NCI-H69 (cell line): ENCODE data around the gene EXOC3L1.

Experiments
- DNase-seq: peaks from one replicate; lab custom pipeline; 2025; lab: John Stamatoyannopoulos, UW

EXOC3L1 gene

DNA sequence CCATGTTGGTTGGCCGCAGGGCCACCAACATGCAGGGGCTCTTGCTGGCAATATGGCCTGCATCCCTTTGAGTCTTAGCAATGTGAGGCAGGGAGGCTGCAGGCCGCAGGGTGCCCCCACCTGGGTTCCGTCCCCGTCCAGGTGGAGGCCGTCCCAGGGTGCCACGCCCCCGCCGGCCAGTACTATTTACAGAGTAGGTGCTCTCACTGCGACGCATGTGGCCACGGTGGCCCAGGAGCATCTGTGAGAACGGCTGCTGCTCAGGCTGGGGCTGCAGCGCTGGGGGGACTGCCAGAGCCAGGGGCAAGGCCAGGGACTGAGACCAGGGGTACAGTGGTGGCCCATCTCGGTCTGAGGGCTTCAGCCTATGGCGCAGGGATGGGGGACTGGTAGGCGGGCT is 9.8 kb downstream of the EXOC3L1 start:
- no peak for DNase-seq

DNA sequence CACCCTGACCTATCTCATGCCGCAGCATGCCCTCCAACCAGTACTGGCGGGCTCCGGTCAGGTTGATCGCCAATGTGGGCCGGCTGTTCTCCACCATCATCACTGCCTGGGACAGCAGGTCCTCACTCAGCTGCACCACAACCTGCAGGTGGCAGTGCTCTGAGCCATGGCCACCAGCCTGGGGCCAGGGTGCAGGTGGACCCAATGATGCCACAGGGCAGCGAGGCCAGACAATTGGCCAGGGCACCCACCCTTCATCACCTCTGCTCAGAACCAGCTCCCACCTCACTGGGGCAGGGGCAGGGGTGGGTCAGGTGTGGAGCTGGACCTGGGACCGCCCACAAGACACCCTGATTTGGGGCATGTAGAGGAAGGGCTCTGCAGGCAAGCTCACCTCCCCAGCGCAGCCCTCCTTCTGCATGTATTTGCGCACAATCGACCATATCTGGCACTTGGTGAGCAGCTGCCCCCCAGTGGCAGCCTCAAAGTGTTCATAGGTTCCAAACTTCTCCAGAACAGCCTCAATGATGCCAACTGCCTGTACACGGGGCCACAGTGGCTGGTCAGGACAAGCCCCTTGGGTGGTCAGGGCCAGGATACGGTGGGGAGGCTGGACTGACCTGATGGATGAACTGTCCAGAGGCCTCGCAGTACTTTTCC is 10.4 kb downstream of the EXOC3L1 start:
- no peak for DNase-seq

DNA sequence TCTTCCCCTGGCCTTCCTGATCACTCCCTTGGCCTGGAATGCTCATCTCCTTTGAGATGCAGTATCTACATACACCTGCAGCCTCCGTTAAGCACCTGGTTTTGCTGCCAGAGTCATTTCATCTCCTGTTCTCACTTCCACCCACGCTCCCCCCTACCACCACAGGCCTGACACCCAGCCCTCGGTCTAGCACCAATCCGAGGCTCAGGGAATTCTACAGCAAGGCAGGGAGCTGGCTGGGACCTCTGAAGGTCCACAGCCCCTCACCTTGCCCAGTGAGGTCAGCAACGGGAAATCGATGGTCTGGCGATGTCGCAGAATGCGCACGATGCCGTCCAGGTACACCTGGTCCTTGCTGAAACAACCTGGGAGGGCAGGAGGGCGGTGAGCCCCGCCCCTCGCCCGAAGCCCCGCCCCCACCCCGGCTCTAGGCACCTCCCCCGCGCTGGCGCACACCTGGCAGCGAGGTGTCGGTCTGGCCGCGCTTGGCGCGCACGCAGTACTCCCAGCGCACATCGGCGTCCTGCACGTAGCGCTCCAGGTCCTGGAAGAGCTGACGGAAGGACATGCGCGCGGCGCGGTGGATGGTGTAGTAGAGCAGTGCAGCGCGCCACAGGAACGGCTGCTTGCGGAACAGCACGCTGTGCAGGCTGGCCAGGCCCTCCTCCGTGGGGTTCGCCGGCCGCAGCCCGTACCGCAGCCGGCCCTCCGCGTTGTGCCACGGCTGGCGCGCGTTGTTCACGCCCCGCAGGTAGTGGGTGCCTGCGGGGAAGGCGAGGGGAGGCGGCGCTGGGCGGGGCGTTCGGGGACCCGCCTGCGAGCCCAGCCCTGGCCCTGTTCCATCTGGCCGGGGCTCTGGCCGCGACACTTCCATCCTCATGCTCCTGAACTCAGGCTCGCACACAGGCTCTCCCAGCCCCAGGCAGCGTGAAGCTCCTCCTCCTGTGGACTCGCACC is 11.9 kb downstream of the EXOC3L1 start:
- DNase-seq = peak; percentile 92

DNA sequence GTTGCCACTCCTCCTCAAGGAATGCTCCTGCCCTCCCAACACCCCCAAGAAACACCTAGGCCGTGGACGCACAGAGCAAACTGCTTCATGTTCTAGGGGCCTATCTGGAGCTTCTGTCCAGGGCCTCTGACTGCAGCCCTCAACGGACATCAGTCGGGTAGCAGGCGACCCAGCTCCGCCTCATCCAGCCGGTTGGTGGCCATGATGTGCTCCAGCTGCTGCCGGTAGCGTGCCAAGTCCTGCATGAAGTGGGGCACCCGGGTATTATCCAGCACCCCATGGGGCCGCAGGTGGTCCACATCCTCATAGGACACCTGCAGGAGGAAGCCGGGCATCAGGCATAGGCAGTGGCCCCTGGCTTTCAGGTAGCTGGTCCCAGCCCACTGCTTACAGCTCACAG is 13.3 kb downstream of the EXOC3L1 start:
- peak; percentile 14 for DNase-seq

DNA sequence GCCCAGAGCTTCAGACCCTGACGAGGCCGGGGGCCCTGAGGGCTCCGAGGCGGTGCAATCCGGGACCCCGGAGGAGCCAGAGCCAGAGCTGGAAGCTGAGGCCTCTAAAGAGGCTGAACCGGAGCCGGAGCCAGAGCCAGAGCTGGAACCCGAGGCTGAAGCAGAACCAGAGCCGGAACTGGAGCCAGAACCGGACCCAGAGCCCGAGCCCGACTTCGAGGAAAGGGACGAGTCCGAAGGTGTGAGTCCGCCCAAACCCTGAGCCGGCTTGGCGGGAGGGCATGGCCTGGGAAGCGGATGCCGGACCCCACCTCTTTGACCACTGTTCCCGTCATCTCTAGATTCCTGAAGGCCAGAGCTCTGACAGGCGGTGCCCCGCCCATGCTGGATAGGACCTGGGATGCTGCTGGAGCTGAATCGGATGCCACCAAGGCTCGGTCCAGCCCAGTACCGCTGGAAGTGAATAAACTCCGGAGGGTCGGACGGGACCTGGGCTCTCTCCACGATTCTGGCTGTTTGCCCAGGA is 15.2 kb downstream of the EXOC3L1 start:
- DNase-seq = no peak

DNA sequence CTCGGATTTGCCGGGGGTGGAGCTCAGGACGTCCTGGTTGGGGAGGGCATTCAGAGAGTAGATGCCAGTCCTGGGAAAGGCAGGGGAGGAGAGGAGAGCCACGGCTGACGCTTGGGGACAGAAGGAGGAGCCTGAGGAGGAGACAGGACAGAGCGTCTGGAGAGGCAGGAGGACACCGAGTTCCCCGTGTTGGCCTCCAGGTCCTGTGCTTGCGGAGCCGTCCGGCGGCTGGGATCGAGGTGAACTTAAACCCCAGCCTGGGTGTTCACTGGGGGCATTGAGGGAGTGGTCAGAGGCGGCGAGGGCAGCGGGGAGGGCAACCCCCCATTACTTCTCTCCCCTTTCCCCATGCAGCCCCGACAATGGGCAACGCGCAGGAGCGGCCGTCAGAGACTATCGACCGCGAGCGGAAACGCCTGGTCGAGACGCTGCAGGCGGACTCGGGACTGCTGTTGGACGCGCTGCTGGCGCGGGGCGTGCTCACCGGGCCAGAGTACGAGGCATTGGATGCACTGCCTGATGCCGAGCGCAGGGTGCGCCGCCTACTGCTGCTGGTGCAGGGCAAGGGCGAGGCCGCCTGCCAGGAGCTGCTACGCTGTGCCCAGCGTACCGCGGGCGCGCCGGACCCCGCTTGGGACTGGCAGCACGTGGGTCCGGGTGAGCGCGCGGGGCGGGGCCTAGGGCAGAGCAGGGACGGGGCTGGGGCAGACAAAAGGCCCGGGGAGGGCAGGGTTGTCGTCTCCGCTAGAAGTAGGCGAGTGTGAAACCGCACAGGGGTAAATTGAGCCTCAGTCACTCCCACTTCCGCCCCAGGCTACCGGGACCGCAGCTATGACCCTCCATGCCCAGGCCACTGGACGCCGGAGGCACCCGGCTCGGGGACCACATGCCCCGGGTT is 15.9 kb downstream of the EXOC3L1 start:
- peak; percentile 81 for DNase-seq

GRCh38 chr16:67173323-67173722 is 16.6 kb downstream of the EXOC3L1 start:
- no peak for DNase-seq

GRCh38 chr16:67170949-67171649 is 18.8 kb downstream of the EXOC3L1 start:
- no peak for DNase-seq

DNA sequence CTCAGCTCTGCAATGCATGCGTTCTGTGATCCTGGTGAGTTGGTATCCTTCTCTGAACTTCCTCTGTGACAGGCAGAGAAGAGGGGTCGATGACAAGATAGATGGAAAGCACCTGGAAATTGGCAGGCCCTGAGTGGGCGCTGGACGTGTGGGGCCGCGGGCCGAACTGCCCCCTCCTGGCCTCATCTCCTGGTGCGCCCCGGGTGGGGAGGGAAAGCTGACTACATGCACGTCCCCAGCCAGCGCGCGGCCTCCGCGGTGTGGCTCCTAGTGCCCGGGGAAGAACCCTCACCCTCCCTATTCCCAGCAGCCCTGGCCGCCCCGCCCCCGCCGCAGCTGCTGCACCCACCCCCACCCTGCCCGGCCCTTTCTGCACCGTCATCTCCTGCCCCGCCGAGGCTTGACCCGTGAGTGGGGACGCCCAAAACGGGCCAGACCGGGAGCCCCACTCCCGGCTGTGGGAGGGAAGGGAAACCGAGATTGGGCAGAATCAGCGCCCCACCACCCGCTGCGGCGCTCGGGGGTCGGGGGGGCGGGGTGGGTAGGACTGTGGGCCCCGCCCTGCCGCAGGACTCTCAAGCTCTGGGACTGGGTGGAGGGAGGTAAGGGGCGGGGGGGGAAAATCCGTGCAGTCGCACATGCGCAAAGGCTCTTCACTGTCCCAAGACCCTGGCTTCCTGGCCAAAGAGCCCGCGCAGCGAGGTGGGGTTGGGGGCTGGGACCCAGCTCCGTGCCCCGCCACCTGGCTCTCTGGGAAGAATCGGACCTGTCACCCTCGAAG is 19.6 kb downstream of the EXOC3L1 start, which contains the start of gene NOL3:
Gene NOL3, plus strand, starts transcription at position 371 of the 781 bp plus-strand sequence.
- peak; percentile 80 for DNase-seq

- DNase-seq = peak; percentile 12
These were observed 20.2 kb downstream of the EXOC3L1 start for GRCh38 chr16:67169642-67170167.

GRCh38 chr16:67169011-67169451 is 20.9 kb downstream of the EXOC3L1 start:
- no peak for DNase-seq

DNA sequence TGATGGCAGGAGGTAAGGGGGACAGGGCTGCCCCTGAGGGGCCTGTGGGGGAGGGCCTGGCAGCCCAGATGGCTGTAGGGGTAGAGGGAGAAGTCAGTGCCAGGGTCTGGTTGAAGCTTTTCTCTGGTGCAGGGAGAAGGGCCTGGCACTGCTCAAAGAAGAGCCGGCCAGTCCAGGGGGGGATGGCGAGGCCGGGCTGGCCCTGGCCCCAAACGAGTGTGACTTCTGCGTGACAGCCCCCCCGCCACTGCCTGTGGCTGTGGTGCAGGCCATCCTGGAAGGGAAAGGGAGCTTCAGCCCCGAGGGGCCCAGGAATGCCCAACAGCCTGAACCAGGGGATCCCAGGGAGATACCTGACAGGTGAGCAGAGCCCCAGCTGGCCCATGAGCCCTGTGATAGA is 22.3 kb downstream of the EXOC3L1 start:
- no peak for DNase-seq

DNA sequence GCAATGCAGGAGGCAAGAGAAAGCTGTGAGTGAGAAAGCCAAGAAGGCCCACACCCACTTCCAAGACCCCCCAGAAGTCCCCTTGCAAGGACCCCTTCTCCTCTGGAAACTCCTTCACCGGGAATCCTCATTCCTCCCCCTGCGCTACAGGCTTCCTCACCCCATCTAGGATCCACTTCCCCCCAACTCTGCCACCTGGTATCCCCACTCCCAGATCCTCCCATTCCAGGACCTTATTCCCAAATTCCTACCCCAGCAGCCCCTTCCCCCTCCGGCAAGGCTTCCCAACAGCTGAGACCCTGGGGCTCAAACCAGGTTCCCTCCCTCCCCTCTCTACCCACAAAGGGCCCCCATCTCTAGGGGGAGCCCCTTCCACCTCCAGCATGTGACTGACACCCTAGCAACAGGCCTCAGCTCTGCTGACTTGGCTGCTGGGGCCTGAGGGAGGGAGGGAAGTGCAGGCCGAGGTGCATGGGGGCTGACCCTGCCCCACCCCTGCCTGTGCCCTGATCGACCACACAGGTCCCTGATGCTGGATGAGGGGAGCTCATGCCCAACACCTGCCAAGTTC is 23.3 kb downstream of the EXOC3L1 start:
- DNase-seq = no peak

DNA sequence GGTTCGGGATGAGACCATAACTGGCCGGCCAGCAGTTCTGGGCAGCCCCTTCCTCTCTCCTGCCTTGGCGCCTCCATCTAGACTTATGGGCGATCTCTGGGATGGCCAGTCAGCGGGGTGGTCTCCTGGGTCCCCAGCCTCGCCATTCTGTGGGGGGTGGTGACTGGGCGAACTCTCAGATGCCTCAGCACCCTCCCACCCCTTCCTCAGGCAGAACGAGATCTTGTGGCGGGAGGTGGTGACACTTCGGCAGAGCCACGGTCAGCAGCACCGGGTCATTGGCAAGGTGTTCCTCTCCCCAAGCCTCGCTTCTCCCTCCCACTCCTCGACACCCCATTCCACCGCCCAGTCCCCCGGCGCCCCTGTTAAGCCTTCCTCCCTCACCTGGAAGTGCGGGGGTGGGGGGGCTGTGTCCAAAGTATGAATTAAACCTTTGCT is 23.8 kb downstream of the EXOC3L1 start:
- DNase-seq = no peak

GRCh38 chr16:67165121-67166078 is 24.5 kb downstream of the EXOC3L1 start:
- DNase-seq = no peak

DNA sequence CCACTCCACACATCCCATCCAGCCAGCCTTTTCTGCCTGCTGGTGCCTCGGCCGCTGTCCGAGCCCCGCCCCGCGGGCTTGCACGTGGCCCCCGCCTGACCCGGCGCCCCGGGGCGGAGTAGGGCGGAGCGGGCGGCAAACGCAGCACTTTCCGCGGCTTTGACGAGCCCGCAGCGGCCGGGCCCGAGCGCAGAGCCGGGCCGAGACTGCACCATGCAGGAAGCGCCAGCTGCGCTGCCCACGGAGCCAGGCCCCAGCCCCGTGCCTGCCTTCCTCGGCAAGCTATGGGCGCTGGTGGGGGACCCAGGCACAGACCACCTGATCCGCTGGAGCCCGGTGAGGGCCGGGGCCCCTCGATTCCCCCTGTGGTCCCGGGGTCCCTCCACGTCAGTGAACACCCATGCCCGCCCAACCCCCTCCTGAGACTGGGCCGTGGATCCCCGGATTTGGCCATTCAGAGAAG is 25.3 kb downstream of the EXOC3L1 start, which contains the start of gene HSF4:
Gene HSF4, plus strand, starts transcription at position 147 of the 463 bp plus-strand sequence. Its CDS starts 67 bp downstream, at position 214.
- peak; percentile 63 for DNase-seq

GRCh38 chr16:67163999-67164558 is 25.9 kb downstream of the EXOC3L1 start:
- DNase-seq = peak; percentile 70
